Peyer's patch (tissue), 4 donors: ENCODE results near the gene ALAS2.

Experiments used
- CTCF ChIP-seq, 6 experiments: fragments of 450-650 bp in 4 of 6; fragments of 200-600 bp in 2 of 6; sonication (generic) in 1 of 6; IDR thresholded peaks; one replicate each; pipeline ENCODE4 v1.5.1; 2017 to 2019; ENCODE audit warnings: antibody characterized with exemption in 6 of 6, mild to moderate bottlenecking in 3 of 6, moderate library complexity in 1 of 6
- POLR2A ChIP-seq, 2 donors: fragments of 450-650 bp; IDR thresholded peaks; one replicate each; pipeline ENCODE4 v1.5.1; 2017; ENCODE audit warnings: antibody characterized with exemption in 2 of 2, mild to moderate bottlenecking in 2 of 2, moderate library complexity in 2 of 2

GRCh38 chrX:55056820-55057674, 26.3 kb upstream of the ALAS2 start:
- TF ChIP-seq CTCF (IDR thresholded peaks at IDR 0.05), result no peak
- TF ChIP-seq POLR2A (IDR thresholded peaks at IDR 0.05), result no peak
